SU-DHL-6 (cell line): ENCODE data around the gene NATD1.

Experiments
- EZH2phosphoT487 ChIP-seq: fragments of 200-600 bp; sonication (generic), shearing (Covaris generic); conservative IDR thresholded peaks from 2 replicates; pipeline ENCODE4 v1.6.1; 2018; ENCODE audit warnings: mild to moderate bottlenecking, antibody characterized with exemption, low read length, moderate library complexity, mixed read lengths
- TF ChIP-seq, protein P1 (sequence below): fragments of 200-600 bp; sonication (generic); IDR thresholded peaks from one replicate; pipeline ENCODE4 v1.5.1; 2017; ENCODE audit warnings: antibody characterized with exemption, mild to moderate bottlenecking, low read length, moderate library complexity; ENCODE audit not compliant: insufficient read depth, poor library complexity, severe bottlenecking

DNA sequence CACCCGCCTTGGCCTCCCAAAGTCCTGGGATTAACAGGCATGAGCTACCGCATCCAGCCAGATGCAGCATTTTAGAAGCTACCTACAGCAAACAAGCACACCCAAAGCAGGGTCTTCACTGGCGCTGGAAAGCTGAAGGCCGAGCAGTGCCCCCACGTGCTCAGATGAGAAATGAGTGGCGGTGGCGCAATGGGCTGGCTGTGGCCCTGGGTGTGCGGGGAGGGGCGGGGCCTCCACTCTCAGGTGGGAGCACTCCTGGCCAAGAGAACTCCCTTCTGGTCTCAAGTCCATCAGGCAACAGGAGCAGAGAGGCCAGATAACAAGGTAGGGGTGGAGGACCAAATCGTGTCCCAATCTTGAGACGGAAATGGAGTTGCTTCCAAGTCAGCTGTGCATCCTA, 51.3 kb downstream of the NATD1 start:
- no peak for TF ChIP-seq EZH2phosphoT487
- TF ChIP-seq, protein P1, sequence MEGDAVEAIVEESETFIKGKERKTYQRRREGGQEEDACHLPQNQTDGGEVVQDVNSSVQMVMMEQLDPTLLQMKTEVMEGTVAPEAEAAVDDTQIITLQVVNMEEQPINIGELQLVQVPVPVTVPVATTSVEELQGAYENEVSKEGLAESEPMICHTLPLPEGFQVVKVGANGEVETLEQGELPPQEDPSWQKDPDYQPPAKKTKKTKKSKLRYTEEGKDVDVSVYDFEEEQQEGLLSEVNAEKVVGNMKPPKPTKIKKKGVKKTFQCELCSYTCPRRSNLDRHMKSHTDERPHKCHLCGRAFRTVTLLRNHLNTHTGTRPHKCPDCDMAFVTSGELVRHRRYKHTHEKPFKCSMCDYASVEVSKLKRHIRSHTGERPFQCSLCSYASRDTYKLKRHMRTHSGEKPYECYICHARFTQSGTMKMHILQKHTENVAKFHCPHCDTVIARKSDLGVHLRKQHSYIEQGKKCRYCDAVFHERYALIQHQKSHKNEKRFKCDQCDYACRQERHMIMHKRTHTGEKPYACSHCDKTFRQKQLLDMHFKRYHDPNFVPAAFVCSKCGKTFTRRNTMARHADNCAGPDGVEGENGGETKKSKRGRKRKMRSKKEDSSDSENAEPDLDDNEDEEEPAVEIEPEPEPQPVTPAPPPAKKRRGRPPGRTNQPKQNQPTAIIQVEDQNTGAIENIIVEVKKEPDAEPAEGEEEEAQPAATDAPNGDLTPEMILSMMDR, result no peak
